ENCODE data around the gene NKD2.
"Not testable (repeated sequence)": the region's sequence is repeated elsewhere in the genome, so short reads cannot be mapped to it uniquely, and the experiment has no call there.

NKD2 gene

GRCh38 chr5:1059884-1060263, 51.3 kb downstream of the NKD2 start:
- no peak for DNase-seq

GRCh38 chr5:1060535-1060981, 52.0 kb downstream of the NKD2 start:
- DNase-seq, result no peak

- DNase-seq, result not testable (repeated sequence)
Measured at GRCh38 chr5:1061292-1061691, 52.7 kb downstream of the NKD2 start.

- DNase-seq, result no peak
Measured at GRCh38 chr5:1061916-1062315, 53.3 kb downstream of the NKD2 start.

DNA sequence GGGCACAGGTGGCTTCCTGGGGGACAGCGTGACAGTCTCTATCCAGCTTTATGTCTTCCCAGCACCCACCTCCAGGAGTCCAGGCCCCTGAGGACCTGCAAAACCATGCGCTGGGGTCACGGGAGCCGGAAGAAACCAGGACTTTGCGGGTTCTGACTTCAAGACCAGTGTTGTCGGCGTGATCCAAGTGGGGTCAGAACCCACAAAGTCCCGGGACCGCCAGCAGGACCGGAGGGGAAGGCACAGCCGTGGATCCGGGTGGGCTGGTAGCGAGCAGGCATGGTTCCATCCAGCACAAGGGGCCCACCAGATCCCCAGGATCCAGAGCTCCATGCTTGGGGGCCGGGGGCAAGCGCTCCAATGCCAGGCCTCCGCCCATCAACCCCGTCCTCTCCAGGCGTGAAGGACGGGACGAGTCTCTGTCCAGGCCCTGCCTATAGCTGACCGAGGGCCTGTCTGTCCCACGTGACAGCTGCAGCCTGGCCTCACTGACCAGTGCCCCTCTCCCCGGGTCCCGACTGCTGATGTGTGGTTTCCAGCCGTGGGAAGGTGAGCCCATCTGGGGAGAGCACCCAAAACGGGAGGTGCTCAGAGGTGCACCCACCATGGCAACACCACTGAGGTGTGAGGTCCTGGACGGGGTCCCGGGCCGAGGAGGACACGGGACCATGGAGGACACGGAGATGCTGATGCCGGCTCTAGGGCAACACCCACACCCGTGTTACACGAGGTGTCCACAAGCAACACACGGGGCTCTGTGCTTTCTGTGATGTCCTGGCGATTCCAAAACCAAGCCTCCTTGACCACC, 54.4 kb downstream of the NKD2 start:
- no peak for DNase-seq

- no peak for DNase-seq
Measured at GRCh38 chr5:1063661-1064382, 55.2 kb downstream of the NKD2 start.

GRCh38 chr5:1064383-1065142, 56.0 kb downstream of the NKD2 start:
- no peak for DNase-seq

- DNase-seq, result no peak
Measured at GRCh38 chr5:1065143-1065750, 56.6 kb downstream of the NKD2 start.

GRCh38 chr5:1065891-1066650, 57.5 kb downstream of the NKD2 start:
- no peak for DNase-seq

GRCh38 chr5:1066676-1067075, 58.1 kb downstream of the NKD2 start:
- DNase-seq, result no peak

DNA sequence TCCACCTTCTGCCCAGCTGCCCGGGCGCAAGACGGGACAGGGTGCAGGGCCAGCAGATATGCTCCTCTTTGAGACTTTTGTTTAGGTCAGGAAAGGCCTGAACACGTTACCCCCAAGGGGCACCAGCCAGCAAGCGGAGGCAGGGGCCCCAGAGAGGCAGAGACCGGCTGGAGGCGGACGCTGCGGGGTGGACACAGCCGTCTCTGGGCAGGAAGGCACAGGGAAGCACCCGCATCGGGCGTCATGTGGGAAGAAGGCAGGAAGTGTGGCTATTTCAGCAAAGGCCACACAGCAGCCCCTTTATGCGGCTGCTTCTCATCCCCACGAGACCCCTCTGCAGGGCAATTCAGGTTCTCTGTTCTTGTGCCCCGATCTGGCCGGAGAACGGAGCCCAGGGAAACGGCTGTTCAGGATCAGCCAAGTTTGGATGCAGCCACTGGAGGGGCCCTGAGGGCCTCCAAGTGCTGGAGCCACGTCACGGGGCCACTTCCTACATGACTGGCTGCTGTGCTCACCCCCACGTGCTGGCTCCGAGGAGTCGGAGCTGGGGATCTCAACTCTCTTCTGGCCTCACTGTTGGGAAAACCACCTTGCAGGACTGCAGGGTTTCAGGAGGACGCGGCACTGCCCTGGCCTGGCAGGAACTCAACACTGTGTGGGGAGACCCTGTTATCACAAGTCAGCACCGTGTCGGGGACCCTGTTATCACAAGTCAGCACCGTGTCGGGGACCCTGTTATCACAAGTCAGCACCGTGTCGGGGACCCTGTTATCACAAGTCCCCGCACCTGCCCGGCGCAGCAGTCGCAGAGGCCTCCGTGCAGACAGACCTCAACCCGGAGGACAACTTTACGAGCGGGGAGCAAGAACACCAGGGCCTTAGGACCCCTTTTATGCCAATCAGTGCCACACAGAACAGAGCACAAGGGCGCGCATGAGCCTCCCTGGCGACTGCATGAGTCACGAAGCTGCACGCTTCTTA, 58.8 kb downstream of the NKD2 start:
- no peak for DNase-seq

DNA sequence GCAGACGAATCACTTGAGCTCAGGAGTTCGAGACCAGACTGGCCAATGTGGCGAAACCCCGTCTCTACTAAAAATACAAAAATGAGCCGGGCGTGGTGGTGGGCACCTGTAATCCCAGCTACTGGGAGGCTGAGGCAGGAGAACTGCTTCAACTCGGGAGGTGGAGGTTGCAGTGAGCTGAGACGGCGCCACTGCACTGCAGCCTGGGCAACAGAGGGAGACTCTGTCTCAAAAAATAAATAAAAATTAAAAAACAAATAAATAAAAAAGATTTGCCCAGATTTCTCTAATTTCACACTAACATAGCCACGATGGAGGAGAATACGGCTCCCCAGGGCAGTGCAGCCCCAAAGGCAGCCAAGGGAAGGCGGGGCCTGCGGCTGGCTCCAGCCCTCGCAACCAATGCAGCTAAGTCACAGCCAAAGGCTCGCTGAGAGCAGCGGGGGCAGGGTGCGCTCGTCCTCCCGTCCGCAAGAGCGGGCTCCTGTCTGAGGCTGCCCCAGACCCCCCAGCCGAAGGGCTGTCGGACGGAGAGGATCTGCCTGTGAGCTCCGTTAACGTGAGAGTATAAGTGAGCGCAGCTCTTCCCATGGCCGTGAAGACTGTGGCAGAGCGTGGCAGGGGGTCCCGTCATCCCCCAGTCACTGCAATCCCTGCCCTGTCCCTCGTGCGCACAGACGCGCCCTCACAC, 59.7 kb downstream of the NKD2 start:
- DNase-seq, result no peak

DNA sequence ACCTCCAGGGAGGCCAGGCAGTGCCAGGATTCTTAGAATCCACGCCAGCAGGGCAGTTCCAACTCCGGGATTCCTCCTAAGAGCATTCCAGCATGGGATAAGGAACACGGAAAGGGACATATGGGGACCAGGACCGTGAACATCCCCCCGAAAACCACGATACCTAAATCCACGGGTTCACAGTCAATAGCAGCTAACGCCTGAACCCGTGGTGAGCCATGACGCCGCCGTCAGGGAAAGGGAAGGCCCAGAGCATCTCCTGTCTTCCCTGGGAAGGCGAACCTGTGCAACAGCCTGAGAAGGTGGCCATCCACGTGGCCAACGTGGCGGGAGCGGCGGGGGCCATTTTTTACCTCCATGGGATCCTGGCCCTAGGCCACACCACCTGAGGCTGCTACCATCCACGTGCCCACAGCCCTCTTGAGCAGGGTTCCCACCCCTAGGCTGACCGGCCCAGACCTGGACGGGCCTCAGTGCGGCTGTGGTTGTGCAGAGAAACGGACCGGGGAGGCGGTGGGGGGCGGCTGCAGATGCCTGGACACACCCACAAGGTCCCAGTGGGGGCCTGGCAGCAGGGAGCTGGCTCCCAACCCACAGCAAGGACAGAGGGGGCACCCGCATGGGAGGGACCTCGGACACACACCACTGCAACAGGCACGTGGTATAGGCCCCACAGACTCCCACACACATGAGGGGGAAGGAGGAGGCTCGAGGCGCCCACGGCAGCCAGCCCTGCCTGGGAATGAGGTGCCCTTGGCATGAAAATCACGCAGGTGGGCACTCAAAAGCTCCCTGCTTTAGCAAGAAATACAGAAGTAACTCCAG, 60.5 kb downstream of the NKD2 start:
- DNase-seq, result no peak

- no peak for DNase-seq
Measured at GRCh38 chr5:1069720-1070088, 61.1 kb downstream of the NKD2 start.

- no peak for DNase-seq
Measured at GRCh38 chr5:1073239-1074102, 64.9 kb downstream of the NKD2 start.

DNA sequence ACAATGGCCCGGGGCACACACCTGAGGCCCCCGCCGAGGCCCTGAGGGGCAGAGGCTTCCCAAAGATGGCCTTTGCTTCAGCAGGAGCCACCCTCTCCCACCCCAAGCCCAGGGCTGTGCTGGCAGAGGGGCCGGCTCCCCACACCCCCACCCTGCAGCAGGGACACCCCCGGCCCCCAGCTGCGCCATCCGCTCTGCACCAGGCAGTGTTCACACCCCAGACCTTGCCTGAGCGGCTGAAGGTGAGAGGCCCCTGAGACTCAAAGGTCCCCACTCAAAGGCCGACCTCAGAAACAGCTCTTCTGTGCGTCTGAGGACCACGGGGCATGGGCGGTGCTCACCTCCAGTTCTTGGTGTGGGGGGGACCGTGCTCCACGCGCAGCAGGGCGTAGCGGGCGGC, 65.6 kb downstream of the NKD2 start:
- DNase-seq, result no peak

- DNase-seq, result no peak
Measured at GRCh38 chr5:1074816-1075554, 66.4 kb downstream of the NKD2 start.

- no peak for DNase-seq
Measured at GRCh38 chr5:1075555-1075881, 66.9 kb downstream of the NKD2 start.

Data from CD4-positive, alpha-beta T cell treated with Interleukin-6 for 4 hours (primary cell).